GM23248 (cell line): Measurements from ENCODE around the gene DNAJB2. TPM values are rescaled to one million over a fixed set of nuclear protein-coding genes. Genes with fewer than 3 reads are reported as not detected.

Experiments used
- DNase-seq: peaks from one replicate; pipeline ENCODE4 v3.0.0-alpha.2; 2015
- H2AFZ ChIP-seq: fragments of 200-600 bp; sonication (generic); 2 replicates; pipeline ENCODE4 v1.6.1; 2016; ENCODE audit warnings: antibody characterized with exemption
- H3F3A ChIP-seq: fragments of 200-600 bp; sonication (generic); 2 replicates; pipeline ENCODE4 v1.6.1; 2016; ENCODE audit warnings: mild to moderate bottlenecking, antibody characterized with exemption, mixed run types; ENCODE audit not compliant: insufficient read depth
- H3K27ac ChIP-seq: fragments of 200-600 bp; sonication (generic); 2 replicates; pipeline ENCODE4 v1.5.1; 2016; ENCODE audit warnings: mild to moderate bottlenecking
- H3K27me3 ChIP-seq: fragments of 200-600 bp; sonication (generic); replicated peaks from 2 replicates; pipeline ENCODE4 v1.6.1; 2016; ENCODE audit warnings: mild to moderate bottlenecking; ENCODE audit not compliant: insufficient read depth
- H3K36me3 ChIP-seq: fragments of 200-600 bp; sonication (generic); 2 replicates; pipeline ENCODE4 v1.6.1; 2016; ENCODE audit warnings: low read depth, mild to moderate bottlenecking
- H3K4me1 ChIP-seq: fragments of 200-600 bp; sonication (generic); 2 replicates; pipeline ENCODE4 v1.6.1; 2016; ENCODE audit warnings: mild to moderate bottlenecking; ENCODE audit not compliant: insufficient read depth
- H3K4me2 ChIP-seq: fragments of 200-600 bp; sonication (generic); one replicate; pipeline ENCODE4 v1.6.1; 2016; ENCODE audit warnings: mild to moderate bottlenecking; ENCODE audit not compliant: unreplicated experiment
- H3K4me3 ChIP-seq: fragments of 200-600 bp; sonication (generic); 2 replicates; pipeline ENCODE4 v1.5.1; 2016; ENCODE audit warnings: mild to moderate bottlenecking
- H3K79me2 ChIP-seq: fragments of 200-600 bp; sonication (generic); 2 replicates; pipeline ENCODE4 v1.6.1; 2016; ENCODE audit warnings: mild to moderate bottlenecking; ENCODE audit not compliant: insufficient read depth
- H3K9ac ChIP-seq: fragments of 200-600 bp; sonication (generic); 2 replicates; pipeline ENCODE4 v1.6.1; 2016; ENCODE audit warnings: mild to moderate bottlenecking
- H3K9me2 ChIP-seq: fragments of 200-600 bp; sonication (generic); 2 replicates; pipeline ENCODE4 v1.6.1; 2016; ENCODE audit warnings: mixed run types, mild to moderate bottlenecking, moderate library complexity; ENCODE audit not compliant: insufficient read depth
- H3K9me3 ChIP-seq: fragments of 200-600 bp; sonication (generic); one replicate; pipeline ENCODE4 v1.6.1; 2017; ENCODE audit warnings: low read depth
- H4K20me1 ChIP-seq: fragments of 200-600 bp; sonication (generic); 2 replicates; pipeline ENCODE4 v1.6.0; 2016; ENCODE audit not compliant: insufficient read depth
- EZH2 ChIP-seq: fragments of 200-600 bp; sonication (generic); IDR thresholded peaks from 2 replicates; pipeline ENCODE4 v1.6.1; 2018; ENCODE audit warnings: antibody characterized with exemption, mild to moderate bottlenecking; ENCODE audit not compliant: insufficient read depth, poor library complexity, severe bottlenecking
- EZH2phosphoT487 ChIP-seq: fragments of 200-600 bp; sonication (generic); IDR thresholded peaks from 2 replicates; pipeline ENCODE4 v1.6.1; 2018; ENCODE audit warnings: antibody characterized with exemption, moderate library complexity, mild to moderate bottlenecking, low read depth; ENCODE audit not compliant: insufficient read depth
- WGBS, 2 experiments: methylation state at CpG; one replicate each; pipeline ENCODE4 v1.1.6; 2015 to 2017; ENCODE audit warnings: low lambda C conversion rate in 2 of 2, low coverage in 1 of 2; ENCODE audit errors: missing lambda C conversion rate in 2 of 2; 5-methylcytosine and 5-hydroxymethylcytosine counted together
- in situ Hi-C: fragments of 300-500 bp; cut with MboI; formaldehyde crosslinking; loops from 2 replicates; pipeline ENCODE4 v1.15.0; 2020
- polyA plus RNA-seq: library from polyadenylated mRNA; unstranded; fragments of >200 nt; fragmentation: Nextera tagmentation; extraction: Ambion mirVana; gene quantifications from 2 replicates; pipeline ENCODE4 v1.2.1, GENCODE V29; 2016
- total RNA-seq: library from RNA; depleted of rRNA; stranded (reverse); fragments of >200 nt; shearing (Covaris generic); gene quantifications from 2 replicates; pipeline ENCODE4 v1.2.3, GENCODE V29; 2014

DNAJB2 gene
- total and polyA plus RNA-seq, 2 experiments from 2014 or later: 12.6 to 53.7 TPM

DNA sequence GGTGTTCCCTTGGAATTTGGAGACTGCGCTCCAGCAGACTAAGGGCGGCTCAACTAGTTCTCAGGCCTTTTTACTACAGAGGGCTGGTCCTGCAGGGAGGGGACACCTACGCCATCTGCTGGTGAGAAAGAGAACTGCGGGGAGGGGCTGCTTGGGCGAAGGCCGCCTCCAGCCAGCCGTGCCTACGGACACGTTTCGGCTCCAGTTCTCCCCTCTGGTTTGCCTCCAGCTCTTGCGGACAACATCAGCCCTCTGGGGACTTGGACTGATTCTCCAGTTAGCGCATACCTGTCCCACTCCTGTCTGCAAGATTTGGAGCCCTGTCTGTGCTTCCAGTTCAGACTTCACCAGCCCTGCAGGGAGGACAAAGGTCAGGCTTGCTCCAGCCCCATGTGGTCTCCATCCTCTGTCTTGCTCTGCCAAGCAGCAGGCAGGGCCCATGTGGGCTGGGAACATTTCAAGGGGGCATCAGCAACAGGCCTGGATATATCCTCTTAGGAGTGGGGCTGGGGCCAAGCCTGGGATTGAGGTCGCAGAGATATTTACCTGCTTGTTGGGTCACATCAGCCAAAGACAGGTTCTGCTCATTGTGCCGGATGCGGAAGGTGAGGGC lies 19.7 kb downstream of the DNAJB2 start:
- Histone ChIP-seq H3K36me3 (no peaks in the 10 kb centered on the region), H3K4me3 (no peak overlapping the region), H3K27me3 (no peaks in the 10 kb centered on the region), H3K9me2 (no peaks in the 10 kb centered on the region), H3K4me1 (no peaks in the 10 kb centered on the region), H3K79me2 (no peaks in the 10 kb centered on the region), H3K27ac (no peak overlapping the region), H3K9me3 (no peaks in the 10 kb centered on the region), H3K9ac (no peak overlapping the region), H4K20me1 (no peaks in the 10 kb centered on the region), H3K4me2 (no peak overlapping the region), H2AFZ (peak overlapping the region; percentile 66), H3F3A (no peaks in the 10 kb centered on the region)
- DNase-seq: peak; percentile 78
- TF ChIP-seq EZH2phosphoT487: no peak
- TF ChIP-seq EZH2: no peak
- 20 to 26% methylated on average over 15 of the region's 15 CpGs for WGBS, 2 experiments
- in situ Hi-C loops: no loop called here

DNA sequence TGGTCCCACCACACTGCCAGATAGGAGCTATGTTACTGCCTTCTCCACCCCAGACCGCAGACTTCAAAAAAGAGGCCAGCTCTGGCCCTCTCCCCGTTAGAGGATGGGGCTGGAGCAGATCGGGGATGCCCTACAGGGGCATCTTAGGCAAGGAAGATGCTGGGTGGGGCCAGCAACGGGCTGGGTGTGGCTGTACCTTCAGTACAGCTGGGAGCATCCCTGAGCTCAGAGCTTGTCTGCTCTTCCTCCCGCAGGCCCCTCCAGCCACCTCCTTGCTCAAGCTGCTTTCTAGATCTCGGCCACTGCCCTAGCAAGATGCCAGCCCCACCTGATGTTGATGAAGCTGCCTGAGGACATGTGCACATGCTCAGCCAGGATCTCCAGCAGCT lies 20.2 kb downstream of the DNAJB2 start:
- Histone ChIP-seq H3K4me3 (no peak overlapping the region), H3K4me2 (no peak overlapping the region), H2AFZ (no peak overlapping the region), H3K36me3 (no peaks in the 10 kb centered on the region), H3K9me2 (no peaks in the 10 kb centered on the region), H3K9me3 (no peaks in the 10 kb centered on the region), H3K4me1 (no peaks in the 10 kb centered on the region), H4K20me1 (no peaks in the 10 kb centered on the region), H3K27ac (no peak overlapping the region), H3F3A (no peaks in the 10 kb centered on the region), H3K27me3 (no peaks in the 10 kb centered on the region), H3K9ac (no peak overlapping the region), H3K79me2 (no peaks in the 10 kb centered on the region)
- 81 to 83% methylated on average over 6 of the region's 6 CpGs for WGBS, 2 experiments
- in situ Hi-C loops: no loop called here
- TF ChIP-seq EZH2phosphoT487: no peak
- no peak for TF ChIP-seq EZH2
- no peak for DNase-seq

DNA sequence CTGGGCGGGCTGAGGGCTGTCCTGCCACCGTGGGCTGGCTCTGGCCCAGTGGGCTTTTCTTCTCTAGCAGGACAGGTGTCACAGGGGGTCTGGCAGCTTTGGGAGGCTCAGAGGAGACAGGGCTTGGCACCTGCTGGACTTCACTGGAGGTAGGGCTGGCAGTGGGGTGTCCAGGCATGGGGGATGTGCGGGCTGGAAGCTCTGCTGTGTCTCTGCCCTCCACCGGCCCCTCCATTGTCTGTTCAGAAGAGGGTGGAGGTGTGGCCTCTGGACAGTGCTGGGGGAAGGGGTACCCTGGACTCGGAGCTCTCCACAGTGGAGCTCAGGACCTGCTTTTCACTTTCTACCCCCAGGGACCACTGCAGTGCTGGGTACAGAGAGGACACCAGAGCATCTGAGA lies 20.9 kb downstream of the DNAJB2 start:
- Histone ChIP-seq H3K4me2 (no peak overlapping the region), H3K9me3 (no peaks in the 10 kb centered on the region), H3F3A (no peaks in the 10 kb centered on the region), H3K9ac (no peak overlapping the region), H3K27me3 (no peaks in the 10 kb centered on the region), H3K36me3 (no peaks in the 10 kb centered on the region), H4K20me1 (no peaks in the 10 kb centered on the region), H3K9me2 (no peaks in the 10 kb centered on the region), H2AFZ (no peak overlapping the region), H3K4me1 (no peaks in the 10 kb centered on the region), H3K79me2 (no peaks in the 10 kb centered on the region), H3K4me3 (no peak overlapping the region), H3K27ac (no peak overlapping the region)
- WGBS, 2 experiments: 53 to 58% methylated on average over 5 of the region's 5 CpGs
- TF ChIP-seq EZH2phosphoT487: no peak
- TF ChIP-seq EZH2: no peak
- in situ Hi-C loops: loop anchor here (10.0 kb wide), 1 partner anchor 135 kb away; the partner anchor contains the start of gene NHEJ1
- no peak for DNase-seq

DNA sequence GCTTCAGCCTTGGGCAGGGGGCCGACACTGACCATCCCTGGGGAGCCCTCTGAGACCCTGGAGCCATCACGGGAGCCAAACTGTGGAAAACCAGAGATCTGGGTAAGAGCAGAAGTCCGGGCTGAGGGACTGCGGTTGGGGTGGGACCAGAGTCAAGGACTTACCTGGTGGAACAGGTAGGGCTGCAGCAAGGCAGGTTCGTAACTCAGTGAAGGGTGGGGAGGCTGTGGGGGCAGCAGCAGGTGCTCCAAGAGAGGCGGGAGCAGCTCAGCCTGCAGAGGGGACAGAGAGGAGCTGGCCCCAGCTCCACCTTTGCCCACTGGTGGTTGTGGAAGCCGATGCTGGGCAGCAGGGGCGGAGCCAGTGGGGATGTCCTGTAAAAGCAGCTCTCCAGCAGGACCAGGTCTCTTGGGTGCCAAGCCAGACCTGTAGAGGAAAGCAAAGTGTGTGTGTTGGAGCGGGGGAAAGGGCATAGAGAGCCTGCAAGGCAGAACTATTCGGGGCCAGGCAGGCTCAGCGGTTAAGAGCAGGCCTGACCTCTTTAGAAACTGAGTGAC lies 23.3 kb downstream of the DNAJB2 start:
- DNase-seq: no peak
- Histone ChIP-seq H3K27ac (no peak overlapping the region), H3K9me2 (no peaks in the 10 kb centered on the region), H3K4me3 (no peak overlapping the region), H3K79me2 (no peaks in the 10 kb centered on the region), H3K4me2 (no peak overlapping the region), H3K27me3 (no peaks in the 10 kb centered on the region), H4K20me1 (no peaks in the 10 kb centered on the region), H3F3A (no peaks in the 10 kb centered on the region), H3K4me1 (no peaks in the 10 kb centered on the region), H3K9ac (no peak overlapping the region), H3K36me3 (no peaks in the 10 kb centered on the region), H2AFZ (no peak overlapping the region), H3K9me3 (no peaks in the 10 kb centered on the region)
- WGBS, 2 experiments: 81 to 83% methylated on average over 11 of the region's 11 CpGs
- TF ChIP-seq EZH2 (no peak), EZH2phosphoT487 (no peak)
- in situ Hi-C loops: loop anchor here (10.0 kb wide), 1 partner anchor 138 kb away; the partner anchor contains the start of gene NHEJ1
